Fibroblast of skin of right quadriceps (primary cell): ENCODE data around the gene PXK.
"Not testable (repeated sequence)": the region's sequence is repeated elsewhere in the genome, so short reads cannot be mapped to it uniquely, and the experiment has no call there.

ENCODE experiments used
- DNase-seq: peaks from one replicate; pipeline ENCODE4 v3.0.0-alpha.2; 2013

PXK gene

GRCh38 chr3:58324391-58325390 is 8.0 kb upstream of the PXK start:
- no peak for DNase-seq

DNA sequence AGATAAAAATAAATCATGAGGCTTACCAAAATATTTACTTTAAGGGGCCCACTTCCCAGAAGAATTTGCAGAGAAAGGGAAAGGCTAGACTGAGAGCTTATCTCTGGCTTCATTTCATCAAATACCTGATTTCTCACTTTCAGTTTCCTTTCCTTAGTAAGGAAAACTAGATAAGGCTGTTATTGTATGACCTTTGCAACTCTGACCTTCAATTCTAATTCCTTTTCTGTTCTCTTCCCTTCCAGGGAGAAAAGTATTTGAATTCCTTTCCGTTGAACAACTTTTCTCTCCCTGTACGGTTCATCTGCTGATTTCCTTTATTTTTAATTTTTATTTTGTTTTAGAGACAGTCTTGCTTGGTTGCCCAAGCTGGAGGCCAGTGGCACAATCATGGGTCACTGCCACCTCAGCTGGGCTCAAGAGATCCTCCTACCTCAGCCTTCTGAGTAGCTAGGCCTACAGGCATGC is 7.1 kb upstream of the PXK start:
- DNase-seq = no peak

GRCh38 chr3:58326267-58326900 is 6.3 kb upstream of the PXK start:
- no peak for DNase-seq

- DNase-seq = no peak
Measured at GRCh38 chr3:58329150-58329921, 3.4 kb upstream of the PXK start.

DNA sequence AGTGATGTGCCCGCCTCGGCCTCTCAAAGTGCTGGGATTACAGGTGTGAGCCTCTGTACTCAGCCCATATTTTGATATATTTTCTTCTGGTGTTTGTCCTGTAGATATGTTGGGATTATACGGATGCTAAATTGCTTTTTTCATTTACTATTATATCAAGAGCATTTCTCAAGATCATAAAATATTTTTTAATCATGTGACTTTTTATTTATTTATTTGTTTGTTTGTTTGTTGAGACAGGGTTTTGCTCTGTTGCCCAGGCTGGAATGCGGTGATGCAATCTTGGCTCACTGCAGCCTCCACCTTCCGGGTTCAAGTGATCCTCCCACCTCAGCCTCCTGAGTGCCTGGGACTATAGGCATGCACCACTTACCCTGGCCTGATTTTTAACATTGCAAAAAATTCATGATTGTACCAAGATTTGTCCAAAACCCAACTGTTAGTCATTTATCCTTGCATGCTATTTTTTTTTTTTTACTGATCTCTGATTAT is 2.7 kb upstream of the PXK start:
- no peak for DNase-seq

GRCh38 chr3:58331593-58332152 is 1.0 kb upstream of the PXK start:
- no peak for DNase-seq

GRCh38 chr3:58333206-58334012 is 717 bp downstream of the PXK start:
- no peak for DNase-seq

GRCh38 chr3:58334013-58334321 is 1.3 kb downstream of the PXK start:
- no peak for DNase-seq

DNA sequence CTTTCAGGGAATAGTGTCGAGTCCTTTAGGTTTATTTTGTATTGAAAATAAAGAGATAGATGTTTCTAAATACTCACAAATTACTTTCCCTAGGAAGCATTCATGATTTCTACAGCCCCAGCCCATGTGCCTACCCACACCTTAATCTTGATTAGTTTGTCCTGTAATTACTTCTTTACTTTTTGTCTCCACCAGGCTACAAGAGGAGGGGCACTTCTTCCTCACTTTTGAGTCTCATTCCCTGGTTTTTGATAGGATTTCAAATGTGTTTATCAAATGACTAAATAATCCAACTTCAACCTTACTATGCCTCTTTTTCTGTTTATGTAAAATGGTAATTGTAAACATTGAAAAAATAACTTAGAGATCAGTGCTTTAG is 1.8 kb downstream of the PXK start:
- DNase-seq = no peak

DNA sequence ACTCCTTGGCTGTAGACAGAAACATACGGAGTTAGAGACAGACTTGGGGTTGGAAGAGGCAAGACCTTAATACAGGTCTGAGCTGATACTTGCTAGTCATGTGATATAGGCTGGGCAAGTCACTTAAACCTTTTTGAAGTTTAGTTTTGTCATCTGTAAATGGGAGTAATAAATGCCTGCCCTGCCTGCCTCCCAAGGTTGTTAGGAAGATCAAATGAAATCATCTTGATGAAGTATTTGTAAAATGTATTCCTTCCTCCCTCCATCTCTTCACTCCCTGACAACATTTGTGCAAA is 2.9 kb downstream of the PXK start:
- DNase-seq = no peak

DNA sequence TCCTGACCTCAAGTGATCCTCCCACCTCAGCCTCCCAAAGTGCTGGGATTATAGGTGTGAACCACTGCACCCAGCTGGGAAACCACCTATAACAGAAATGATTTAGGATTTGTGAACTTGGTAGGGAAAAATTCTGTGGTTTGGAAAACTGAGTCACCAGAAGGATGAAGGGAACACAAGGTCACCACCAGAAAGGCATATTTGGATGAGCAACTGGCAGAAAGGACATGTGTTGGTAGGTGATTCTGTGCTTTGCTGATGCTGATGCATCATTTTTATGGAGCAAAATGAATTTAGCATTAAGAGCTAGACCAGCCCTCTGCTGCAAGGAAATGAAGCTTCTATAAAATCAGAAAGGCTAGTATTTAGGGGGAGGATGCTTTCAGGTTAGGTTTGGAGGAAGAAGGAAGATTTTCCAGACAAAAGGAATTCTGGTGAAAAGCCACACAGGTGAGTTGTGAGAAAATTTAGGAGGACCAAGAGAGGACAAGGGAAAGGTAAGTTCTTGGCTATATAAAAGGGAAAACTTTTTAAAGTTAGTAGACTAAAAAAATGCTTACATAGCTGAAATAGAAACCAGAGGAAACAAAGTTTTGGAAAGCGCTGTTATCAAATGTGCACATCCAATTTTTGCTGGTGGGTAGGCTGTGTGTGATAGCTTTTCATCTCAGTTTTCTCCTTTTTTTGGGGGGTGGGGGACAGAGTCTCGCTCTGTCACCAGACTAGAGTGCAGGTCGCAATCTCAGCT is 3.6 kb downstream of the PXK start:
- peak; percentile 92 for DNase-seq

DNA sequence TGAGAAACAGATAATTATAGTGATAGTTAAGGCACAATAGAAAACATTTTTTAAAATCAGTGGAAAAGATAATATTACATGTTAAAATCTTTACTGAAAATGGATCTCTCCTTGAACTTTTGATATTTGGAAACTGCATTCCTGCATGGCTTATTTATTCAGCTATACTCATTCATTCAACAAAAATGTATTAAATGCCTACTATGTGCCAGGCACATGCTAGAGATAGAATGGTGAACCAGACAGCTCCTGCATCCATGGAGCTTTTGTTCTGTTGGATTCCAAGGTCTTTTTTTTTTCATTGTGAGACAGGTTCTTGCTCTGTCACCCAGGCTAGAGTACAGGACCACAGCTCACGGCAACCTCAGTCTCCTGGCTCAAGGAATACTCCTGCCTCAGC is 4.5 kb downstream of the PXK start:
- no peak for DNase-seq

GRCh38 chr3:58339146-58339545 is 6.5 kb downstream of the PXK start:
- DNase-seq = not testable (repeated sequence)

DNA sequence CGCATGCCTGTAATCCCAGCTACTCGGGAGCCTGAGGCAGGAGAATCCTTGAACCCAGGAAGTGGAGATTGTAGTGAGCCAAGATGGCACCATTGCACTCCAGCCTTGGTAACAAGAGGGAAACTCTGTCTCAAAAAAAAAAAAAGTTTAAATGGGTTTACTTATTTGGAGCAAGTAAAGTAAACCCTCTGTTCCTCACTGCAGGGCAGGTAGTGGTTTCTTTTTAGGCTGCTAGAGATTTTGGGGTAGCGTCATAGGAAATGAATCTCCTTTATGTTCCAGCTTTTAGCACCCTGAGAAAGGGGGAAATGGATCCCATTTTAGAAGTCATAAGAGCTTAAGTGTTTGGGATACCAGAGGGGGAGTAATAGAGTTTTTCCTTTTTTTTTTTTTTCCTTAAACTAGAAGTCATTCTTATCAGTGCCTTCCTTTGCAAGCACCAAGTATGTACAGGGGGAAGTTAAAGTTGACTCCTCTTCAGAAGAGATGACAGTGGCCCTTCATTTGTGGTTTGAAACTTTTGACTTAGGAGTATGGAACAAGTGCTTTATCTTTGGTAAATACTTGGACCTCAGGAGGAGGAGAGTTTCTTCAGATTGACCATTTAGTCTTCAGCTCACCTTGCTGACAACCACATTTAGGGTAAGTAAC is 8.0 kb downstream of the PXK start:
- DNase-seq = no peak

DNA sequence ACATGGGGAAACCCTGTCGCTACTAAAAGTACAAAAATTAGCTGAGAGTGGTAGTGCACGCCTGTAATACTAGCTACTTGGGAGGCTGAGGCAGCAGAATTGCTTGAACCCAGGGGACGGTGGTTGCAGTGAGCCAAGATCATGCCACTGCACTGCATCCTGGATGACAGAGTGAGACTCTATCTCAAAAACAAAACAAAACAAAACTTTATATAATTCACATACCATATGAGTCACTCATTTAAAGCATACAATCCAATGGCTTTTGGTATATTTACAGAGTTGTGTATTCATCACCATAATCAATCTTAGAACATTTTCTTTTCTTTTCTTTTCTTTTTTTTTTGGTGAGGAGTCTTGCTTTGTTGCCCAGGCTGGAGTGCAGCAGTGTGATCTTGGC is 8.7 kb downstream of the PXK start:
- DNase-seq = peak; percentile 23

DNA sequence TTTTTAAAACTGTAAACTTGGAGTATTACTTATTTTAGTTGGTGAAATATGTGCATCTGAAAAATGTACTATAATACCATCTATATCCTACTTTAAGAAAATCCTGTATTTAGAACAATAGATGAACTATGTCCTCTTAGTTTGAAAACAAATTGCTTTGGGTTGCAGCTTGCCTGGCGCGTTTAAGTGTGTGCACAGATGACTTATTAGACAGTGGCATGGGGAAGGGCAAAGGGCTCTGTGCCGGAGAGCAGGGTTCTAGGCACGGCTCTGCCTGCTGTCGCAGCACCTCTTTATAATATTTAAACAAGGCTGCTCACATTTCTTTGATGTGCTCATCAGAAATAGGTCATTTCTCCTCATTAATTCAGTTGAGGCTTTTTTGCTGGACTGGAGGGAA is 10.0 kb downstream of the PXK start:
- DNase-seq = no peak

DNA sequence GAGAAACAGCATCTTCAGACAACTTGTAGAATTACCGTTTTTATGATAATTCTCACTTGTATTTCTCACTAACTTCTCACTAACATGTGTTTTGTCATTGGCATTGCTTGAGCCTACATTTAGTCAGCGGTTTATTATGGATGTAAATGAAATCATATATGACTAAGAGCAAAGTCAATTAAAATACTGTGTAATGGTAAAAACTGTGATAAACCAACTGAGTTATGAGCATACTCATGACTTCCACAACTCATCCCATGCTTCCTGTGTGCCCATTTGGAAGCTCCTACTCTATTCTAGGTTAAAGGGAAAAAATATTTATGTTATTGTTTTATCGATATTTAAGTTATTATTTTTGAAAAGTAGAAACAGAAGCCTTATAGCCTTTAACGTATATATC is 12.8 kb downstream of the PXK start:
- DNase-seq = peak; percentile 22

DNA sequence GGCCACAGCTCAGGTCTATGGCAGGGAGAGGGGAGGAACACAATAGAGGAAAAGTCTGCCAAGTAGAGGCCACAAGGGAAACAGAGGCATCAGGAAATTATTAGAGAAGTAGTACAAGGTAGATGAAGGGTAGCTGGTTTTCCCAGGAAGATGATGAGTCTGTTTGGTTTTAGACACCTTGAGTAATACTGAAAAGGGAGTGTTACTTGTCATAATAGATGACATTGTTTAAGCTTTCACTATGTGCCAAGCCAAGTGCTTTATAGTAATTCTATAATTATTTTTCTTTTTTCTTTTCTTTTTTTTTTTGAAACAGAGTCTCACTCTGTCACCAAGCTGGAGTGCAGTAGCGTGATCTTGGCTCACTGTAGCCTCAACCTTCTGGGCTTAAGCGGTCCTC is 13.7 kb downstream of the PXK start:
- no peak for DNase-seq

DNA sequence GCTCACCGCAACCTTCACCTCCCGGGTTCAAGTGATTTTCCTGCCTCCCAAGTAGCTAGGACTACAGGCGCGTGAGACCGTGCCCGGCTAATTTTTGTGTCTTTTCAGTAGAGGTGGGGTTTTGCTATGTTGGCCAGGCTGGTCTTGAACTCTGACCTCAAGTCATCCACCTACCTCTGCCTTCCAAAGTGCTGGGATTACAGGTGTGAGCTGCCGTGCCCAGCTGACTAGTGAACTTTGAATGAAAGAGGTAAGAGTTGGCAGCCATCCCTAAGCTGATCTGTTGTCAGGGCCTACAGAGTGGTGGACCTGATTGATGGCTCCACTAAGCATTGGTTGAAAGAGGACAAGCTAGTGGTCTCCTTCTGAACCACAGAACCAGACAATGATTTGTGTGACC is 15.3 kb downstream of the PXK start:
- no peak for DNase-seq

GRCh38 chr3:58349792-58350626 is 17.3 kb downstream of the PXK start:
- no peak for DNase-seq
